SK-N-SH (cell line): ENCODE results near the gene RBM28. TPM values are rescaled to one million over a fixed set of nuclear protein-coding genes. Genes with fewer than 3 reads are reported as not detected.

Experiments
- CTCF ChIA-PET: fragments of 300-600, 350-600 bp; formaldehyde crosslinking; extraction: SDS; loops from one replicate; lab custom pipeline; 2021; lab: Yijun Ruan, JAX
- POLR2A ChIA-PET: fragments of 350-600 bp; sonication (Branson Sonifier 250); formaldehyde crosslinking; extraction: SDS; loops from one replicate; lab custom pipeline; 2020; ENCODE audit warnings: antibody characterized with exemption, inconsistent platforms; lab: Yijun Ruan, JAX
- DNase-seq: peaks from one replicate; pipeline ENCODE4 v3.0.0; 2012
- H2AFZ ChIP-seq: fragments of 200-600 bp; sonication (generic); 2 replicates; pipeline ENCODE4 v1.8.1; 2016; ENCODE audit warnings: antibody characterized with exemption, mild to moderate bottlenecking, low read depth
- H3F3A ChIP-seq: fragments of 200-600 bp; sonication (generic); replicated peaks from 2 replicates; pipeline ENCODE3; 2016; ENCODE audit warnings: antibody characterized with exemption, mild to moderate bottlenecking; ENCODE audit not compliant: insufficient read depth
- H3K27ac ChIP-seq, 2 experiments: fragments of 200-500 bp in 1 of 2; fragments of 200-600 bp in 1 of 2; sonication (Bioruptor generic) in 1 of 2; sonication (generic), shearing (Covaris generic) in 1 of 2; 2 replicates each; pipeline versions ENCODE4 v1.5.1 to v1.6.1; 2014 to 2016; ENCODE audit warnings: low read depth in 2 of 2, inconsistent platforms in 1 of 2, low read length in 1 of 2, mild to moderate bottlenecking in 1 of 2, mixed read lengths in 1 of 2
- H3K27me3 ChIP-seq: fragments of 200-600 bp; sonication (generic), shearing (Covaris generic); 2 replicates; pipeline ENCODE4 v1.6.1; 2016; ENCODE audit warnings: mixed run types; ENCODE audit not compliant: insufficient read depth
- H3K36me3 ChIP-seq, 2 experiments: fragments of 200-500 bp in 1 of 2; fragments of 200-600 bp in 1 of 2; sonication (Bioruptor generic) in 1 of 2; sonication (generic) in 1 of 2; replicated peaks in 1 of 2; 2 replicates each; pipeline versions ENCODE3 to v1.5.1; 2014 to 2016; ENCODE audit warnings: low read length in 1 of 2, mild to moderate bottlenecking in 1 of 2; ENCODE audit not compliant: insufficient read depth in 2 of 2, control insufficient read depth in 1 of 2
- H3K4me1 ChIP-seq, 2 experiments: fragments of 200-500 bp in 1 of 2; fragments of 200-600 bp in 1 of 2; sonication (Bioruptor generic) in 1 of 2; sonication (generic), shearing (Covaris generic) in 1 of 2; 2 replicates each; pipeline versions ENCODE4 v1.5.1 to v1.6.1; 2014 to 2016; ENCODE audit warnings: low read depth in 1 of 2, low read length in 1 of 2, mixed run types in 1 of 2; ENCODE audit not compliant: insufficient read depth in 2 of 2, control insufficient read depth in 1 of 2
- H3K4me2 ChIP-seq: fragments of 200-600 bp; sonication (generic), shearing (Covaris generic); 2 replicates; pipeline ENCODE4 v1.6.1; 2017; ENCODE audit warnings: mixed run types
- H3K4me3 ChIP-seq, 2 experiments: fragments of 200-500 bp in 1 of 2; fragments of 200-600 bp in 1 of 2; sonication (Bioruptor generic) in 1 of 2; sonication (generic), shearing (Covaris generic) in 1 of 2; 2 replicates each; pipeline versions ENCODE4 v1.5.1 to v1.8.1; 2014 to 2016; ENCODE audit warnings: low read depth in 2 of 2, inconsistent platforms in 1 of 2, low read length in 1 of 2, mild to moderate bottlenecking in 1 of 2, mixed read lengths in 1 of 2, moderate library complexity in 1 of 2
- H3K79me2 ChIP-seq: fragments of 200-600 bp; sonication (generic); 2 replicates; pipeline ENCODE4 v1.8.1; 2017; ENCODE audit warnings: mild to moderate bottlenecking; ENCODE audit not compliant: insufficient read depth
- H3K9ac ChIP-seq: fragments of 200-600 bp; sonication (generic); 2 replicates; pipeline ENCODE4 v1.6.1; 2017; ENCODE audit warnings: mixed run types
- H3K9me2 ChIP-seq: fragments of 200-600 bp; sonication (generic); 2 replicates; pipeline ENCODE4 v1.6.1; 2017; ENCODE audit warnings: mixed run types
- H3K9me3 ChIP-seq: fragments of 200-600 bp; sonication (generic); 2 replicates; pipeline ENCODE4 v1.6.1; 2017; ENCODE audit warnings: mixed run types, mild to moderate bottlenecking, moderate library complexity
- H4K20me1 ChIP-seq: fragments of 200-600 bp; sonication (generic); 2 replicates; pipeline ENCODE4 v1.6.1; 2017; ENCODE audit warnings: mild to moderate bottlenecking, mixed run types; ENCODE audit not compliant: insufficient read depth
- CTCF ChIP-seq: fragments of 200-600 bp; sonication (generic); IDR thresholded peaks from 2 replicates; pipeline ENCODE4 v1.6.1; 2017; ENCODE audit warnings: antibody characterized with exemption, mild to moderate bottlenecking, moderate library complexity
- EZH2phosphoT487 ChIP-seq: fragments of 200-600 bp; sonication (generic); IDR thresholded peaks from 2 replicates; pipeline ENCODE4 v1.6.1; 2017; ENCODE audit warnings: low read depth, mixed run types, mild to moderate bottlenecking, antibody characterized with exemption, moderate library complexity, borderline replicate concordance
- FOSL2 ChIP-seq: IDR thresholded peaks from 2 replicates; pipeline ENCODE4 v1.4.0; 2012; ENCODE audit warnings: low read depth, mild to moderate bottlenecking, moderate library complexity, borderline replicate concordance
- GABPA ChIP-seq: IDR thresholded peaks from 2 replicates; pipeline ENCODE4 v1.4.0; 2012; ENCODE audit warnings: low read depth, mild to moderate bottlenecking
- GATA2 ChIP-seq: sonication (generic); formaldehyde crosslinking; IDR thresholded peaks from 2 replicates; pipeline ENCODE4 v1.5.0; 2020; ENCODE audit warnings: mild to moderate bottlenecking, missing genetic modification reagents
- IRF3 ChIP-seq: fragments of 150-350 bp; IDR thresholded peaks from 2 replicates; pipeline ENCODE4 v1.6.1; 2016; ENCODE audit warnings: mild to moderate bottlenecking, low read depth, low read length
- JUND ChIP-seq: IDR thresholded peaks from 2 replicates; pipeline ENCODE4 v1.4.0; 2012
- MEF2A ChIP-seq: IDR thresholded peaks from 2 replicates; pipeline ENCODE4 v1.4.0; 2012; ENCODE audit warnings: low read depth, borderline replicate concordance
- MXI1 ChIP-seq: IDR thresholded peaks from 2 replicates; pipeline ENCODE4 v1.6.1; 2012; ENCODE audit warnings: mild to moderate bottlenecking, low read depth, low read length, improper control_type of control experiment
- NRF1 ChIP-seq: IDR thresholded peaks from 2 replicates; pipeline ENCODE4 v1.6.1; 2012; ENCODE audit warnings: low read depth, mild to moderate bottlenecking, low read length
- PBX3 ChIP-seq: IDR thresholded peaks from 2 replicates; pipeline ENCODE4; 2012
- POLR2AphosphoS5 ChIP-seq: IDR thresholded peaks from 2 replicates; pipeline ENCODE4 v1.6.1; 2012; ENCODE audit warnings: low read depth, low read length
- RCOR1 ChIP-seq: fragments of 150-350 bp; IDR thresholded peaks from 2 replicates; pipeline ENCODE4 v1.6.1; 2017; ENCODE audit warnings: antibody characterized with exemption, low read length
- RFX5 ChIP-seq: IDR thresholded peaks from 2 replicates; pipeline ENCODE4 v1.6.1; 2012; ENCODE audit warnings: mild to moderate bottlenecking, improper control_type of control experiment, low read length
- RXRA ChIP-seq: IDR thresholded peaks from 2 replicates; pipeline ENCODE4 v1.4.0; 2012; ENCODE audit warnings: low read depth, mild to moderate bottlenecking, borderline replicate concordance
- SIN3A ChIP-seq: IDR thresholded peaks from 2 replicates; pipeline ENCODE4 v1.6.1; 2012; ENCODE audit warnings: low read depth, mild to moderate bottlenecking, low read length, moderate library complexity, borderline replicate concordance
- SMC3 ChIP-seq: IDR thresholded peaks from 2 replicates; pipeline ENCODE4 v1.6.1; 2012; ENCODE audit warnings: low read depth, low read length, improper control_type of control experiment
- TAF1 ChIP-seq: IDR thresholded peaks from 2 replicates; pipeline ENCODE4 v1.6.1; 2012; ENCODE audit warnings: low read depth, mild to moderate bottlenecking, low read length, moderate library complexity, borderline replicate concordance
- TCF12 ChIP-seq: IDR thresholded peaks from 2 replicates; pipeline ENCODE4 v1.4.0; 2012
- TEAD4 ChIP-seq: IDR thresholded peaks from 2 replicates; pipeline ENCODE4 v1.4.0; 2012; ENCODE audit warnings: mild to moderate bottlenecking, borderline replicate concordance; ENCODE audit not compliant: insufficient read depth
- USF1 ChIP-seq: IDR thresholded peaks from 2 replicates; pipeline ENCODE4 v1.4.0; 2012; ENCODE audit warnings: low read depth, borderline replicate concordance
- YY1 ChIP-seq: IDR thresholded peaks from 2 replicates; pipeline ENCODE4 v1.4.0; 2012; ENCODE audit warnings: low read depth, mild to moderate bottlenecking
- WGBS: methylation state at CpG from one replicate; pipeline ENCODE4 v1.1.6; 2017; ENCODE audit warnings: low lambda C conversion rate; 5-methylcytosine and 5-hydroxymethylcytosine counted together
- polyA plus RNA-seq, 3 experiments: library from polyadenylated mRNA; depleted of rRNA; stranded (reverse); fragments of >200 nt; gene quantifications; 2 replicates each; pipeline ENCODE4 v1.2.3, GENCODE V29; 2012

The RBM28 gene
- polyA plus RNA-seq, 1 of the 3 experiments (the other 2 are of a cell fraction), result 29.1 TPM

GRCh38 chr7:128307061-128307460 lies 36.6 kb downstream of the RBM28 start (continued):
- no peak for TF ChIP-seq CTCF
- TF ChIP-seq IRF3, result no peak
- no peak for TF ChIP-seq SMC3
- TF ChIP-seq MXI1, result no peak
- TF ChIP-seq YY1, result no peak
- no peak for TF ChIP-seq FOSL2
- no peak for TF ChIP-seq TEAD4
- TF ChIP-seq SIN3A, result no peak
- no peak for TF ChIP-seq POLR2AphosphoS5
- TF ChIP-seq NRF1, result no peak
- TF ChIP-seq EZH2phosphoT487, result no peak
- no peak for TF ChIP-seq GATA2 (CRISPR knock-in tag)

- CTCF ChIA-PET, result no interaction called here
Measured at GRCh38 chr7:128304212-128304611, 39.5 kb downstream of the RBM28 start.

More at GRCh38 chr7:128304212-128304611, 39.5 kb downstream of the RBM28 start:
- H4K20me1 ChIP-seq, result no peaks in the 10 kb centered on the region
- DNase-seq, result no peak
- H3K79me2 ChIP-seq, result no peaks in the 10 kb centered on the region
- WGBS, result 100% methylated on average over 1 of the region's 1 CpG
- TF ChIP-seq SIN3A (no peak), TCF12 (no peak), USF1 (no peak), POLR2AphosphoS5 (no peak), GATA2 (CRISPR knock-in tag) (no peak), PBX3 (no peak), RCOR1 (no peak), RFX5 (no peak), GABPA (no peak), MEF2A (no peak), TAF1 (no peak), NRF1 (no peak), YY1 (no peak), JUND (no peak), RXRA (no peak)
- no peak overlapping the region for H2AFZ ChIP-seq
- peaks cover 31 to 69% of the 10 kb centered on the region in 2 experiments for H3K36me3 ChIP-seq
- H3K9me2 ChIP-seq, result no peaks in the 10 kb centered on the region
- no peaks in the 10 kb centered on the region for H3K9me3 ChIP-seq
- H3K27me3 ChIP-seq, result no peaks in the 10 kb centered on the region
- POLR2A ChIA-PET, result interaction anchor here (2.1 kb wide), 1 partner anchor 37 kb away, joined by 5 read pairs; no protein-coding TSS in a partner anchor
- no peak overlapping the region for H3K27ac ChIP-seq
- no peak overlapping the region for H3K9ac ChIP-seq
- no peak overlapping the region for H3K4me3 ChIP-seq
- no peaks in the 10 kb centered on the region for H3K4me1 ChIP-seq
- H3F3A ChIP-seq, result no peaks in the 10 kb centered on the region
- H3K4me2 ChIP-seq, result no peak overlapping the region
